Brain pericyte (primary cell): ENCODE measurements around the gene NSF.
"Not testable (repeated sequence)": the region's sequence is repeated elsewhere in the genome, so short reads cannot be mapped to it uniquely, and the experiment has no call there.

Experiments
- DNase-seq: peaks from one replicate; pipeline ENCODE4 v3.0.0-alpha.2; 2012; ENCODE audit warnings: low read depth, low spot score

The NSF gene

DNA sequence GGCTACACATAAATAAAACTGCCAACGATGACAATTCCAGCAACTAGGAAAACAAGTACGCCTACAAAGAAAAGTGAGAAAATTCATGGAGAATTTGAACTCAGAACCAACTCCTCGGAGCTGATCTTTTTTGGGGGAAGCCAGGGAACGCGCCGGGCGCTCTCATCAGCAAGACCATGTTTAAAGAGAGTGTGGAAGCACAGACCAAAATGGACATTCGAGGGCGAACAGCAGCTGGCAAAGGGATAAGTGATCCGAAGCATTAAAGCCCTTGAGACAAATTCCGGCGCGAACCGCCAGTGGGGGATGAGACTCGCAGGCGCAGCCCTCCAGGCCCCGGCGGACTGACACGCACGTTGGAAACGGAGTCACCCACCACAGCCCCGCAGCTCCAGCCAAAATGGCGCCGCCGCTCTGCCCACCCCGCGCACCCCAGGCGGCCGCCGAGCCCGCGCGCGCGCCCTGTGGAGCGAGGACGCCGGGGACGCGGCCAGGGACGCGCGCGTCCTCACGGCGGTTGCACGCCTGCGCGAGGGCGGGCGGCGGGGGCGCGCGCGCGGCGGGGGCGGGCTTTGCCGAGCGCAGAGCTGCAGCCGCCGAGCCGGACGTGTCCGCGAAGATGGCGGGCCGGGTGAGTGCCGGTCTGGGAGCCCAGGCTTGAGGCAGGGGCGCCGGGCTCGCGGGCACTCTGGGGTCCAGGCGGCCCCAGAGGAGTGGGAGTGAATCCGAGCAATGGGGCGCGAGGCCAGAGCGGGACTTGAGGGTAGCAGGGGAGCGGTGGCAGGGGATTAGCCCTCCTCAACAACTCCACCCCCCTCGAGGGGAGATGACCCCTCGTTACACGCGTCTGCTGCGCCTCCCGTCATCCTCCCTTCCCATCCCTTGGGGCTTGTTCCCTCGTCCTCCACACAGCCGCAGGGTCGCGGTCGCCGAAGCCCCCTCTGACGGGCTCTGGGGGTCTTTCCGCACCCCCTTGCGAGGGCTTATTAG lies at the start of gene NSF:
TSS of gene NSF (plus strand) at position 513 of the 990 bp plus-strand sequence. CDS start at position 620, 107 bp downstream.
- DNase-seq, result not testable (repeated sequence)

DNA sequence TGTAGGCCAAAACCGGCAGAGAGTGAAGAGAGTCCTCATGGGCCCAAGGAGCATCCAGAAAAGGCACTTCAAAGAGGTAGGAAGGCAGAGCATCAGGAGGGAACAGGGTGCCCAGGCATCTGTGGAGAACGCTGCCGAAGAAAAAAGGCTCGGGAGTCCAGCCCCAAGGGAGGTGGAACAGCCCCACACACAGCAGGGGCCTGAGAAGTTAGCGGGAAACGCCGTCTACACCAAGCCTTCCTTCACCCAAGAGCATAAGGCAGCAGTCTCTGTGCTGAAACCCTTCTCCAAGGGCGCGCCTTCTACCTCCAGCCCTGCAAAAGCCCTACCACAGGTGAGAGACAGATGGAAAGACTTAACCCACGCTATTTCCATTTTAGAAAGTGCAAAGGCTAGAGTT lies 41.9 kb upstream of the NSF start:
- DNase-seq, result not testable (repeated sequence)

DNA sequence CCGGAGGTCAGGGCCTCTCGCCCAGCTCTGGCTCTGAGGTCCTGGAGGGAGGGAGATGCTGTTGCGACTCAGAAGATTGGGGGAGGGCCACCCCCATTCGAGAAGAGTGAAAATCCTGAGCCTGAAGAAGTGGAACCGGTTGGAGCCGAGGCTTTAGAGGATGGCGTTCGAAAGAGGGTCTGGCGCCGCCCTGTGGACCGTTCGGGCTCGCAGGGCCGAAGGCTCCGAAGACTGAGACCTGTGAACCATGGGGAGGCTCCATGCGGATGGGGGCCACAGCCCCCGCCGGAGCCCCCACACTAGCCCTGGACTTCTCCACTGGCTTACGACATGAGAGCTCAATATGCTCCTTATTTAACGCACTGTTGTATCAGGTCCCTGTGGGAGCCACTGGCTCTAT lies 31.3 kb upstream of the NSF start:
- DNase-seq, result not testable (repeated sequence)

DNA sequence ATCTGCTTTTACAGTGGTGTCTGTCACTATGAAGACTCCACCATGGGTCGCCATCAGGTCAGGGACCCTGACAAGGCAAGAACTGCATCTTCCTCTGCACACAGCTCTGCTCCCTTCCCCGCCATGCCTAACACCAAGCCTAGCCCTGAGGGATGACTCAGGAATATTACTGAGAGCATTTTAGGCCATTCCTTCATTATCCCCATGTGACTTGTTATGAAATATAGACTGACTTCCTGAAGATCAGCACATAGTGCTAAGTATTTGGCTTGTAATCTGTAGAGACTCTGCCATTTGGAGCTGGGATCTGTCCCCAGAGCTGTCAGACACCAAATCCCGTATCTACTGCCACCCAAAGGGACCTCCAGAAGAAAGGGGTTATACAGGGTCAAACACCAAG lies 30.4 kb upstream of the NSF start:
- DNase-seq, result not testable (repeated sequence)

DNA sequence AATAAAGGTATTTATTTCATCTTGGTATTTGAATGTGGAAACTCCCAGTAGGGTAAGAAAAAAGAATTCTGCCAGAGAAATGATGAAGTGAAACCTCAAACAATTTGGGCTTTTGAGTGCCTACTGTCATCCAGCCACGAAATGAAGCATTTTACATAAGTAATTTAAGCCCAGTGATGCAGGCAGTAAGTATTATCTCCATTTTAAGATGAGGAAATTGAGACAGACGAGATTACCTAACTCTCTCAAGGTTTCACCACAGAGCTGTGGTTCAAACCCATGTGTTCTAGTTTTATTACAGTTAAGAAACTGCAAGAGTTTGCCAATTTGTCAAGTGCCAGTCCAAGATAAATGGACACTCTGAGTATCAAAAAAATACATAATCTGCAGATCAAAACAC lies 24.2 kb upstream of the NSF start:
- DNase-seq, result not testable (repeated sequence)

DNA sequence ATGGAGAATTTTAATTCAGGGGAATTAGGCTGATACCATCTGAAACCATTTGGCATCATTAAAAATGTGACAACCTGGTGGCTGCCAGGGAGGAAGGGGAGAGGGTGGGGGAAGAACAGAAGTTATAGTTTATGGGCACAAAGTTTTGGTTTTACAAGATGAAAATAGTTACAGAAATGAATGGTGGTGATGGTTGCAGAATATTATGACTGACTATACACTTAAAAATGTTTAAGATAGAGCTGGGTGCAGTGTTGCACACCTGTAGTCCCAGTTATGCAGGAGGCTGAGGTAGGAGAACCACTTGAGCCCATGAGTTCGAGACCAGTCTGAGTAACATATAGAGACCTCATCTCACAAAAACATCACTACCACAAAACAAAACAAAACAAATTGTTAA lies 23.5 kb upstream of the NSF start:
- DNase-seq, result not testable (repeated sequence)

DNA sequence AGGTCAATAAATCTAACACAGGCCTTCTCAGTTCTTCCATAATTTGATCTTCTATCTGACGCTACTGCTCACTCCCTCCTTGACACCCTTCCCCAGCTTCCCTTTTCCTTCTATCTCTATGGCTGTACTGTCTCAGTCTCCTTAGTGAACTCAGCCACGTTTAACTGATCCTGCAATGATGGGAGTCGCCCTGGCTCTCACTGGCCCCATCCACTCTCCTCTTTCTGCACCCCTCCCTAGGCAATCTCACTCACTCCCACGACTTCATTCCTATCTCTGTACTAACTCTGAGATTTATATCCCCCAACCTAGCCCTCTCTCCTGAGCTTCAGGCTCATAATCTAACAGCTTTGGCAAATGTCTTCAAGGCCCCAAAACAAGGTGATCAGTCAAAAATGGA lies 18.7 kb upstream of the NSF start:
- DNase-seq, result not testable (repeated sequence)

DNA sequence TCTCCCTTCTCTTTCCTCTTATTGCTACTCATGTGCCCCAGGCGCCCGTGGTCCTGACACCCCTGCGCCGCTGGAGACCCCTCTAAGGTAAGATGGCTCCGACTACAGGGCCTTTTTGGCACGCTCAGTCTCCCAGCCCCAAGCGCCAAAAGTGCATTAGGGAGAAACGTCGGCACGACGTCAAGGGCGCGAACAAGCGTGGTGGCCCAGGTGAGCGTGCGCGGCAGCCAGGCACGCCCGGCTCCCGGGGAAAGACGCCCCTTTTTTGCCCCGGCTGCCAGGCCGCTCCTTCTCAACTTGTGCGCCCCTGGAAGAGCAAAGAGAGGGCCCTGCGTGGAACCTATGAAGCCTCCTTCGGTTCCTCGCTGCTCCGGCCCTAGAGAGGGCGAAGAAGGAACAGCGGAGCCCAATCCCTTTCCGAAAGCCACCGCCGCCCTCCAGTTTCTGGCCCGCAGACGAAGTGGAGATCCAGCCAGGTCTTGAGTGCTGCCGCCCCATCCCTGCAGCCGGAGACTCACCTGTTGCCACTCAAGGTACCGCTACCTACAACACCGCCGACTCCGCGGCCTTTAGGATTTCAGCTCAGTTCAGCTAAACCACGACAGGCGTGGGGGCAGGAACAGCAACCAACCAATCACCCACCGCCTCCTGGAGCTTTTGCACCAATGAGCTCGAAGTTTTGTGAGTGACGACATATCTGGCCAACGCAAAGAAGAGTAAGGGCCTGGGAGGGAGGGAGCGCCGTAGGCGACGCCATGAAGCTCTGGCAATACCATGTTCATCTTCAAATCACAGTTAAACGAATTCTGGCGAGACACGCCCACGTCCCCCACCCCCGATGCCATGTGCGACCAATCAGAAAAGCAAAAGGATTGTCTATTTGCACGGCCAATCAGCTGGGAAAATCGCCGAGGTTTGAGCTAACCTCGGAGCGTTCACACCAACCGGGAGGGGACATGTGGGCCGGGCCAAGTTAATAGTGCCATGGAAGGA lies 11.1 kb upstream of the NSF start, which contains the start of gene ARL17A:
TSS of gene ARL17A (minus strand) at position 609 of the 993 bp plus-strand sequence. CDS start 3,369 bp downstream, outside the sequence.
- DNase-seq, result not testable (repeated sequence)

DNA sequence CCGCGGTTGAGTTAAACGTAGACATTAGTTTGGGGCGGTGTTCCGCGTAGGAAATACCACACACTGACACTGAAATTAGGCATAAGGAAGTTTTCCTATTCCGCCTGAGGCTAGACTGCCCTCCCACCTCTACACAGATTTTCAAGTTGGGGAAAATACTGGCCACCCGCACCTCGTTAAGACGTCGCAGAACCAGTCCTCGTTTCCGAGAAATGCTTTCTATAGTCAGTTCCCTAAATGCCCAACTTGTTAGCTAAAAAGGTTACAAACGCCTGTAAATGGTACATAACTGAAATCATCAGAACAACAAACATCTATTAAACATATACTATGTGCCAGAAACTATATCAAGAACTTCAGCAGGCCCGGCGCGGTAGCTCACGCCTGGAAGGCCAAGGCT lies 10.4 kb upstream of the NSF start:
- not testable (repeated sequence) for DNase-seq

DNA sequence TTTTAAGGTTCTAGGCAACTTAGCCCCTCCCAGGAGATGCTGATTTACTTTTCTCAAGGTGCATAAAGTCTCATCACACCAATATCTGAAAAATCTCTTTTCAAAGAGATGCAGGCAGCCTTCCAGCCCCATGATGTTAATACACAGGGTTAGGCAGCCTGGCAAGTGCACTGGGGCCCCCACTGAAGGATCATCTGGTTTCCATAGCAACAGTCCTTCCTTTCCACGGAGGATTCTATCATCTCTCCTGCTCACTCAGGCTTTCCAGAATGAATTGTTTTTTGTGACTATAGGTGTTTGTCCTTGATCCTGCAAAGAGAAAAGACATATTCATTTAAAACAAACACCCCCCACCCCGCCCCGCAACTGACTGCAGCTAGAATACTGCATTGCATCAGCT lies 5.0 kb upstream of the NSF start:
- not testable (repeated sequence) for DNase-seq

DNA sequence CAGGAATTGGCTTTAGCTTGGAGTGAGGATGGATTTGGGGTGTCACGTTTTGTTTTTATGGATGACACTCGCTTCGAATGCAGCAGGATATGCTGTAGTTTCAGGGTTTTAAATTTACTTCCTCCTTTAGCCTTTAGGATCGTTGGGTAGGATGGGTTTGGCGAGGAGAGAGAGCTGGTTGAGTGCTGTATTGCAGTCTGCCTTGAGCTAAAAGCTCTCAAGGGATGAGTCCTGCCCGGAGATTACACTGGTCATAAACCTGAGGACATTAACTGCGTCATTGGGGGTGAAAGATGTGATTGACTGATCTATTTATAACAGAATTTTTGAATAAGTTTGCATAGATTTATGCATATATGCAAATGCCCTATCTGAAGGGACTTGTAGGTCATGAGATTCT lies 863 bp downstream of the NSF start:
- DNase-seq, result not testable (repeated sequence)

DNA sequence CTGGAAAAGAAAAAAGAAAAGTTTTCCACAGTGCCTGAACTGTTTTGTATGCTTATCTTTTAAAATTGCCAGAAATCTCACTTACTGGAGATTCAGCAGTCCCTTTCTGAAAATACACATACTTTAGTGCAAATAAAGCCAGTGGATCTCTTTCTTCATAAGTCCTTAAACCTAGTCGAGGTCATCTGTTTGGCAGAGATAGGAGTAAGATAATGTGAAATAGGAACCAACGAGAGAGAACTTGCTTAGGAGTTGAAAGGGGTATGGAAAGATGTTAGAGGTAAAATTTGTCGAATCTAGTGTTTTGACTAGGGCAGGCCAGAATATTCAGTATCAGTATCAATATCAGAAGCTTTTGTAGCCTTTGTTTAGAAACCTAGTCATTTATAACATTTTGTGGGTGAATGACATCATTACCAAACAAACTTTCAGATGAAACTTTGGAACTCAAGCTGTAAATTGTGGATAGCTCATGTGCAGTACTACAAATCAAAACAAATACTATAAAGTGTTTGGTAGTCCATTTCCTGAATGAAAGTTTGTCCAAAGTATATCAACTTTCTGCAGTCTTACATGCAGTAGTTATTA lies 8.0 kb downstream of the NSF start:
- not testable (repeated sequence) for DNase-seq

DNA sequence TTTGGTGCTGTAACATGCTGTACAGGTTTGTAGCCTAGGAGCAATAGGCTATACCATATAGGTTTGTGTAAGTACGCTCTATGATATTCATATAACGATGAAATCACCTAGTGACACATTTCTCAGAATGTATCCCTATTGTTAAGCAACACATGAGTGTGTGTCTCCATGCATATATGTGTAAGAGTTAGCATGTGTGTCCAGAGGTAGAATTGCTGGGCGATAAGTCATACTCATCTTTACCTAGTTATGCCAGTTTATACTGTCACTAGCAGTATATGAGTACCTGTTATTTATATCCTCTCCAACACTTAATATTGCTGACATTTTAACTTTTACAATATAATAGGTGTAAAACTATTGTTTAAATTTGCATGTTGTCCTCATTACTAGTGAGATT lies 10.3 kb downstream of the NSF start:
- not testable (repeated sequence) for DNase-seq

DNA sequence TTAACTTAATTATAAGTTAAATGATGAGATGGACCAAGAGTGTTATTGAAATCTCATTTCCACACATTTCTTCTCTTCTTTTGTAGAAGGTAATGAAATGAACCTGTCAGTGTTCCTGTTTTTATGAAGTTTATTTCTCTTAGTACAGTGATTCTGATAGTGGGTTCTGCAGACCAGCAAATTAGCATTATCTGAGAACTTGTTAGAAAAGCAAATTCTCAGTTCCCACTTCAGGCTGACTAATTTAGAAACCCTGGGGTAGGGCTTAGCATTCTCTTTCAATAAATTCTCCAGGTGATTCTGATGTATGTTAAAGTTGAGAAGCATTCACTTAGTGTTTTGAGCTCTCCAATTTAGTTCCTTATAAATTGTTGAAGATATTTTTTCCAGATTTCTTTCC lies 12.7 kb downstream of the NSF start:
- DNase-seq, result not testable (repeated sequence)

DNA sequence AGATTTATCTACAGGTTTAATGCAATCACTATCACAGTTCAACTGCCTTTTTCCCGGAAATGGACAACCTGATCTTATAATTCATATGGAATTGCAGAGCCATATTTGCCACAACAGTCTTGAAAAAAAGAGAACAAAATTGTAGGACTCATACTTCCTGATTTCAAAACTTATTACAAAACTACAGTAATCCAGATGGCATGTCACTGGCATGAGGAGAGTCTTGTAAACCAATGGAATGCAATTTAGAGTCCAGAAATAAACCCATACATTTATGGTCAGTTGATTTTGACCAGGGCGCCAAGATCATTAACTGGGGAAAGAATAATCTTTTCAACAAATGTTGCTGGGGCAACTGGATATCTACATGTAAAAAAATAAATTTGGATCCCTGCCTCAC lies 20.8 kb downstream of the NSF start:
- DNase-seq, result not testable (repeated sequence)

DNA sequence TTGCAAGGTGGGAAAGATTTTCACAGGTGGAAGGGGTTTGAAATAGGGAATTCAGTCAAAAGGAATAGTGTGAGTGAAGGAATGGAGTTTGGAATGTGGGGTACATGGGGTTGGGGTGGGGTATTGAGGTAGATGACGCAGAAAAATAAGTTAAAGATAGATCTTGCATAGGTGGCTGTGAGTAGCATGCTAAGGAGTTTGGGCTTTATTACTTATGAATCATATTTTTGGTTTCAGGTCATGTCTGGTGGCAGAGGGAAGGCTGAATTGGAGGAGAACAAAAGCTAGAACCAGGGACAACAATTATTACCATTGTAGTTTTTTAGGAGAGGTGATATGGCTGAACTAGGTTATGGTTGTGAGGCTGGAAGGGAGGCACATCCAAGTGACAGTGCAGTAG lies 23.4 kb downstream of the NSF start:
- DNase-seq, result not testable (repeated sequence)

DNA sequence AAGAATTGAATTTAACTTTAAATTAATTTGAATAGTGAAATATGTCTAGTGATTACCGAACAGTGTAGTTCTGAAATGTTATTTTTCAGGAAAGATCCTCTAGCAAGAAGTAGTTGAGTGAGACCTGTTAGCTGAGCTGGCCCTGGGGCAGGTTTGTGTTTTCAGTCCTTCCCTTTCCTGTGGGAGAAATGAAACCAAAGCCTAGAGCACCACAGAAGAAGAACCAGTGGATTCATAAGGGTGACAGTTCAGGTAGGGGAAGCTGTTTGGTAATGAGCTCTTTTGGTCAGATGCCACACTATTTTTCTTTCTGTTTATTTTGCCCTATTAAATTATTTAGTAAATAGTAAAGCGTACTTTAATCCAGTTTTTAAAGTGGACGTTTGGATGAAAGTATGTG lies 26.7 kb downstream of the NSF start:
- not testable (repeated sequence) for DNase-seq

DNA sequence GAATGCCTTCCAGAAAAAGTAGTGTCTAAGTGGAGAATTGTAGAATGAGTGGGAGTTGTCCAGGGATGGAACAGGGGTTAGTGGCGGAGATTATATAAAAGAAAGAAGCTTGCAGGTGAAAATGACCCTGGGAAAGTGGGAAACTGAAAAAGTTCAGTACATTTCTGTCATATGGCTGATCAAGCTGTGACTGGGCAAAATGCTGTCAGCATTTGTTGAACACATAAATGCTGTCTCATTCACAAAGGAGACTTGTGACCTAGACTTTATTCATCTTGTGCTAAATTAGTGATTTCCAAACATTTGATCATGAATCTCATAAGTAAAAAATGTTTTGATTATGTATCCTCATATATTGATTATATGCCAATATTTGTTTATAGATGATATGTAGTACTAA lies 28.5 kb downstream of the NSF start:
- not testable (repeated sequence) for DNase-seq

DNA sequence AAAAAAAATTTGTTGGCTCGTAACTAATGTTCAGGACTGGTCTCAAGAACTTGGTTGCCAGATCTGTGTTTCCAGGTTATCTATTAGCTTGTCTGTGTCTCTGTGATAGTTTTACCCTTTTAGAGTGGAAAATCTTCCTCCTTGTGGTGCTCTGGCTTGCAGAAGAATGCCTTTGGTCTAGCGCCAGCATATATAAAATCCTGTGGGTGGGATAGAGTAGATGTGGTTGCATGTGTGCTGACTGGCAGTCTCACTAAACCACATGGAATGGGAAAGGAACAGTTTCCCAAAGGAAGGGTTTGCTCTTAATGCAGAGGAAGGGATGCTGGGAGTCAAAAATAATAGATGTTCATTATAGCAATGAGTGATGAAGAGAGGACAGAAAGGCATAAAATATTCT lies 33.3 kb downstream of the NSF start:
- DNase-seq, result not testable (repeated sequence)

DNA sequence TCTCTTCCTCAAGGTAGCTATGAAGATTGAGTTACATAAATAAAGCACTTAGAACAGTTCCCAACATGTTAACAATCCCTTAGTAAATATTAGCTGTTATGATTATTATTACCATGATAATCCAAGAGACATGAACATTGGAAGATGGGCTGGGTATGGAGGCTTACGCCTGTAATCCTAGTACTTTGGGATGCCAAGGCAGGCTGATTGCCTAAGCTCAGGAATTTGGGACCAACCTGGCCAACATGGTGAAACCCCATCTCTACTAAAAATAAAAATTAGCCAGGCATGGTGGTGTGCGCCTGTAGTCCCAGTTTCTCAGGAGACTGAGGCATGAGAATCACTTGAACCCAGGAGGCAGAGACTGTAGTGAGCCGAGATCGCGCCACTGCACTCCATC lies 34.3 kb downstream of the NSF start:
- DNase-seq, result not testable (repeated sequence)

DNA sequence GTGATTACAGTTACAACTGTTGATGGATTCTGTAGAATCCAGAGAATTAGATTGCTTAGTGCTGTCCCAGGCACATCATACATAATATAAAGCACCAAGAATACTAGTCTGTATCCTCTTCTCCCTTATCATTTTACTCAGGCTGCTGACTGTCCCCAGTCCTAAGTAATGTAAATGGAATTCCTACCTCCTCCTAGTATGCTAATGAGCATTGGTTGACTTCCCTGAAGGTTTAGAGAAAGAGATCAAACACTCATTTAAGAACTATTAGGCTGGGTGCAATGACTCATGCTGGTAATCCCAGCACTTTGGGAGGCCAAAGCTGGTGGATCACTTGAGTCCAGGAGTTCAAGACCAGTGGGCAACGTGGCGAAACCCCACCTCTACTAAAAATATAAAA lies 37.0 kb downstream of the NSF start:
- not testable (repeated sequence) for DNase-seq
